Mesenchymal stem cell (in vitro differentiated cells and primary cell): ENCODE results near the gene GTF3C2.

Experiments
- DNase-seq: peaks from one replicate; pipeline ENCODE4 v3.0.0-alpha.2; 2013
- H2AFZ ChIP-seq: one replicate; pipeline ENCODE4 v1.6.1; 2013; ENCODE audit warnings: low read depth, mild to moderate bottlenecking, control low read depth, inconsistent platforms, low read length, moderate library complexity
- H2AK5ac ChIP-seq: 2 replicates; pipeline ENCODE4 v1.6.1; 2013; ENCODE audit warnings: low read length, moderate library complexity, mild to moderate bottlenecking, inconsistent platforms; ENCODE audit not compliant: severe bottlenecking
- H2BK120ac ChIP-seq: one replicate; pipeline ENCODE4 v1.6.1; 2013; ENCODE audit warnings: low read depth, mild to moderate bottlenecking, inconsistent platforms, low read length, moderate library complexity
- H2BK12ac ChIP-seq, 2 experiments: one replicate each; pipeline ENCODE4 v1.6.1; 2013; ENCODE audit warnings: inconsistent platforms in 2 of 2, low read length in 2 of 2, mild to moderate bottlenecking in 2 of 2, moderate library complexity in 2 of 2, control low read depth in 1 of 2
- H2BK15ac ChIP-seq: one replicate; pipeline ENCODE4 v1.6.1; 2013; ENCODE audit warnings: mild to moderate bottlenecking, low read depth, inconsistent platforms; ENCODE audit not compliant: poor library complexity, severe bottlenecking
- H2BK5ac ChIP-seq: 2 replicates; pipeline ENCODE4 v1.6.1; 2013; ENCODE audit warnings: low read depth, mild to moderate bottlenecking, low read length, control low read depth, inconsistent platforms; ENCODE audit not compliant: poor library complexity, severe bottlenecking
- H3K14ac ChIP-seq, 2 experiments: one replicate each; pipeline ENCODE4 v1.6.1; 2013; ENCODE audit warnings: inconsistent platforms in 2 of 2, low read length in 2 of 2, control low read depth in 1 of 2, mild to moderate bottlenecking in 1 of 2, moderate library complexity in 1 of 2
- H3K18ac ChIP-seq, 2 experiments: one replicate each; pipeline ENCODE4 v1.6.1; 2013; ENCODE audit warnings: inconsistent platforms in 2 of 2, low read length in 2 of 2, control low read depth in 1 of 2, low read depth in 1 of 2, mild to moderate bottlenecking in 1 of 2
- H3K23ac ChIP-seq, 2 experiments: one replicate each; pipeline ENCODE4 v1.6.1; 2013; ENCODE audit warnings: inconsistent platforms in 2 of 2, low read length in 2 of 2, mild to moderate bottlenecking in 2 of 2, moderate library complexity in 2 of 2, control low read depth in 1 of 2
- H3K27ac ChIP-seq: 2 replicates; pipeline ENCODE4 v1.5.1; 2013; ENCODE audit warnings: mild to moderate bottlenecking, moderate library complexity, low read length, control low read depth, inconsistent platforms; ENCODE audit not compliant: poor library complexity, severe bottlenecking
- H3K27me3 ChIP-seq, 2 experiments: 2 replicates each; pipeline versions ENCODE4 v1.6.1 to v1.7.0; 2013; ENCODE audit warnings: low read length in 2 of 2, mild to moderate bottlenecking in 2 of 2, moderate library complexity in 2 of 2, control low read depth in 1 of 2, inconsistent platforms in 1 of 2; ENCODE audit not compliant: control insufficient read depth in 1 of 2, insufficient read depth in 1 of 2
- H3K36me3 ChIP-seq, 2 experiments: 2 replicates each; pipeline versions ENCODE4 v1.6.1 to v1.7.0; 2013; ENCODE audit warnings: low read length in 2 of 2, control low read depth in 1 of 2, inconsistent platforms in 1 of 2, low read depth in 1 of 2, mild to moderate bottlenecking in 1 of 2; ENCODE audit not compliant: insufficient read depth in 2 of 2, control insufficient read depth in 1 of 2
- H3K4ac ChIP-seq, 2 experiments: one replicate each; pipeline ENCODE4 v1.6.1; 2013; ENCODE audit warnings: inconsistent platforms in 2 of 2, low read length in 2 of 2, mild to moderate bottlenecking in 2 of 2, moderate library complexity in 2 of 2, control low read depth in 1 of 2, low read depth in 1 of 2
- H3K4me1 ChIP-seq: 2 replicates; pipeline ENCODE4 v1.6.1; 2013; ENCODE audit warnings: low read depth, low read length, control low read depth; ENCODE audit not compliant: control insufficient read depth, insufficient read depth
- H3K4me2 ChIP-seq: 2 replicates; pipeline ENCODE4 v1.6.1; 2013; ENCODE audit warnings: low read length, mild to moderate bottlenecking, inconsistent platforms; ENCODE audit not compliant: poor library complexity, severe bottlenecking
- H3K4me3 ChIP-seq, 2 experiments: 2 replicates each; pipeline versions ENCODE4 v1.5.1 to v1.7.0; 2013; ENCODE audit warnings: low read length in 2 of 2, mild to moderate bottlenecking in 2 of 2, control low read depth in 1 of 2, low read depth in 1 of 2; ENCODE audit not compliant: insufficient read depth in 1 of 2
- H3K79me1 ChIP-seq: replicated peaks from 2 replicates; pipeline ENCODE4 v1.6.1; 2013; ENCODE audit warnings: mild to moderate bottlenecking, control low read depth, low read length, inconsistent platforms; ENCODE audit not compliant: poor library complexity, severe bottlenecking
- H3K9ac ChIP-seq: 2 replicates; pipeline ENCODE4 v1.7.0; 2013; ENCODE audit warnings: mild to moderate bottlenecking, low read length, moderate library complexity
- H3K9me3 ChIP-seq: 2 replicates; pipeline ENCODE4 v1.7.0; 2013; ENCODE audit warnings: mild to moderate bottlenecking, low read length; ENCODE audit not compliant: control insufficient read depth
- H4K8ac ChIP-seq: one replicate; pipeline ENCODE4 v1.6.1; 2013; ENCODE audit warnings: inconsistent platforms, mild to moderate bottlenecking, low read length, moderate library complexity
- H4K91ac ChIP-seq: one replicate; pipeline ENCODE4 v1.6.1; 2013; ENCODE audit warnings: mild to moderate bottlenecking, low read length, inconsistent platforms
- WGBS: methylation state at CpG from one replicate; pipeline ENCODE4 v1.1.7; 2013; ENCODE audit warnings: mixed read lengths; 5-methylcytosine and 5-hydroxymethylcytosine counted together

The GTF3C2 gene

GRCh38 chr2:27314709-27315108, 41.9 kb downstream of the GTF3C2 start:
- no peak overlapping the region for H3K23ac ChIP-seq
- no peak overlapping the region for H4K8ac ChIP-seq
- no peak overlapping the region for H4K91ac ChIP-seq
- H2AK5ac ChIP-seq, result no peak overlapping the region
- no peak overlapping the region for H2BK15ac ChIP-seq
- no peaks in the 10 kb centered on the region for H3K9me3 ChIP-seq
- no peak overlapping the region for H3K14ac ChIP-seq
- no peak overlapping the region for H3K4me2 ChIP-seq
- no peak overlapping the region for H2BK5ac ChIP-seq
- no peak overlapping the region for H3K4me3 ChIP-seq
- no peak overlapping the region for H2AFZ ChIP-seq
- H2BK120ac ChIP-seq, result no peak overlapping the region
- peaks cover 17% of the 10 kb centered on the region for H3K79me1 ChIP-seq
- DNase-seq, result no peak
- H3K9ac ChIP-seq, result no peak overlapping the region
- H3K4me1 ChIP-seq, result no peaks in the 10 kb centered on the region
- peak overlapping the region in 1 of 2 experiments; percentile 21 for H2BK12ac ChIP-seq
- H3K36me3 ChIP-seq, result peaks cover 33 to 49% of the 10 kb centered on the region in 2 experiments
- no peak overlapping the region for H3K4ac ChIP-seq
- WGBS, result 98% methylated on average over 9 of the region's 9 CpGs
- H3K18ac ChIP-seq, result no peak overlapping the region
- no peaks in the 10 kb centered on the region for H3K27me3 ChIP-seq
- H3K27ac ChIP-seq, result no peak overlapping the region

- H2BK12ac ChIP-seq, result no peak overlapping the region
- peaks cover 13% of the 10 kb centered on the region for H3K79me1 ChIP-seq
- no peak overlapping the region for H2BK15ac ChIP-seq
- no peak overlapping the region for H3K4me2 ChIP-seq
- H3K4me1 ChIP-seq, result no peaks in the 10 kb centered on the region
- no peak overlapping the region for H2AFZ ChIP-seq
- no peak overlapping the region for H3K27ac ChIP-seq
- no peak overlapping the region for H3K23ac ChIP-seq
- H3K4me3 ChIP-seq, result no peak overlapping the region
- no peak overlapping the region for H2AK5ac ChIP-seq
- no peak overlapping the region for H4K91ac ChIP-seq
- no peak overlapping the region for H3K4ac ChIP-seq
- H3K18ac ChIP-seq, result no peak overlapping the region
- no peak overlapping the region for H2BK120ac ChIP-seq
- DNase-seq, result no peak
- peaks cover 35 to 55% of the 10 kb centered on the region in 2 experiments for H3K36me3 ChIP-seq
- WGBS, result 98% methylated on average over 5 of the region's 8 CpGs
- H3K27me3 ChIP-seq, result no peaks in the 10 kb centered on the region
- H2BK5ac ChIP-seq, result no peak overlapping the region
- no peak overlapping the region for H3K9ac ChIP-seq
- H3K9me3 ChIP-seq, result no peaks in the 10 kb centered on the region
- no peak overlapping the region for H3K14ac ChIP-seq
- no peak overlapping the region for H4K8ac ChIP-seq
These were observed 42.5 kb downstream of the GTF3C2 start for GRCh38 chr2:27313882-27314645.

GRCh38 chr2:27312152-27312551, 44.4 kb downstream of the GTF3C2 start:
- Histone ChIP-seq H3K9me3 (no peaks in the 10 kb centered on the region), H2BK15ac (no peak overlapping the region), H3K14ac (no peak overlapping the region), H3K79me1 (peaks cover 8% of the 10 kb centered on the region), H3K27ac (no peak overlapping the region), H3K9ac (no peak overlapping the region), H3K4ac (no peak overlapping the region), H3K36me3 (peaks cover 28 to 53% of the 10 kb centered on the region in 2 experiments), H2BK5ac (no peak overlapping the region), H2AFZ (no peak overlapping the region), H4K8ac (no peak overlapping the region), H3K23ac (no peak overlapping the region), H2BK120ac (no peak overlapping the region), H3K27me3 (peaks cover 16 to 19% of the 10 kb centered on the region in 2 experiments), H3K4me1 (peaks cover 13% of the 10 kb centered on the region), H2BK12ac (no peak overlapping the region), H3K18ac (no peak overlapping the region), H3K4me2 (no peak overlapping the region), H2AK5ac (no peak overlapping the region), H3K4me3 (no peak overlapping the region), H4K91ac (no peak overlapping the region)
- no peak for DNase-seq
- 100% methylated on average over 3 of the region's 3 CpGs for WGBS

GRCh38 chr2:27309651-27310050, 46.9 kb downstream of the GTF3C2 start:
- H2BK15ac ChIP-seq, result no peak overlapping the region
- no peak overlapping the region for H4K91ac ChIP-seq
- H2BK5ac ChIP-seq, result no peak overlapping the region
- H3K4me3 ChIP-seq, result no peak overlapping the region
- peaks cover 16% of the 10 kb centered on the region for H3K4me1 ChIP-seq
- H2AFZ ChIP-seq, result no peak overlapping the region
- H3K9me3 ChIP-seq, result peaks cover 4% of the 10 kb centered on the region
- peaks cover 40 to 44% of the 10 kb centered on the region in 2 experiments for H3K27me3 ChIP-seq
- H3K18ac ChIP-seq, result no peak overlapping the region
- H3K14ac ChIP-seq, result no peak overlapping the region
- DNase-seq, result no peak
- 97% methylated on average over 6 of the region's 6 CpGs for WGBS
- no peak overlapping the region for H3K9ac ChIP-seq
- peaks cover 14 to 34% of the 10 kb centered on the region in 2 experiments for H3K36me3 ChIP-seq
- no peak overlapping the region for H3K4ac ChIP-seq
- no peak overlapping the region for H4K8ac ChIP-seq
- H2BK120ac ChIP-seq, result no peak overlapping the region
- no peak overlapping the region for H3K23ac ChIP-seq
- no peak overlapping the region for H3K27ac ChIP-seq
- peaks cover 1% of the 10 kb centered on the region for H3K79me1 ChIP-seq
- no peak overlapping the region for H2AK5ac ChIP-seq
- H2BK12ac ChIP-seq, result no peak overlapping the region
- no peak overlapping the region for H3K4me2 ChIP-seq
